HG03103 (cell line): ENCODE results near the gene MEP1B.
"Not testable (repeated sequence)": the region's sequence is repeated elsewhere in the genome, so short reads cannot be mapped to it uniquely, and the experiment has no call there.

Source experiments
- ATAC-seq: cut with Tn5 transposase; IDR thresholded peaks from one replicate; pipeline ENCODE4 v1.9.1; 2021; ENCODE audit warnings: low read depth; ENCODE audit not compliant: unreplicated experiment

MEP1B gene

GRCh38 chr18:32208577-32208976 lies 18.7 kb downstream of the MEP1B start:
- ATAC-seq: no peak

GRCh38 chr18:32209685-32210445 lies 20.0 kb downstream of the MEP1B start:
- no peak for ATAC-seq

GRCh38 chr18:32213693-32214092 lies 23.9 kb downstream of the MEP1B start:
- no peak for ATAC-seq

DNA sequence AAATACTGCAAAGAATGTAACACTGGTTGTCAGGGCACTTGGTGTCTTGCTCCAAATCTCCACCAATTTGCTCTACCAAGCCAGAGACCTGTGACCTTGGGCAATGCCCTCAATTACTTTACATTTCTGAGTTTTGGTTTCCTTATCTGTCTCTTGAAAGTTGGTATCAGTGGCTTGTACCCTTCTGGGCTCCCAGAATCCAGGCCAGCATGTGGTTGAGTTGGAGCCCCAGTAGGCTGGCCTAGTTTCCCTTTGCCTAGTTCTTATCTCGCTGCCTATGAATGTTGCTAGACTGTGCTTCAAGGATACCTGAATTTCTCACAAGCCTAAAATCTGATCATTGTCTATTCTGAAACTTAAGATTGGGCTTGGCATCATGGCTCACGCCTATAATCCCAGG lies 26.6 kb downstream of the MEP1B start:
- no peak for ATAC-seq

GRCh38 chr18:32219431-32220018 lies 29.7 kb downstream of the MEP1B start:
- no peak for ATAC-seq

GRCh38 chr18:32233348-32233747 lies 43.5 kb downstream of the MEP1B start:
- ATAC-seq: not testable (repeated sequence)

- ATAC-seq: no peak
These were observed 47.2 kb downstream of the MEP1B start for GRCh38 chr18:32237049-32237448.

GRCh38 chr18:32238635-32239268 lies 48.9 kb downstream of the MEP1B start:
- ATAC-seq: no peak

DNA sequence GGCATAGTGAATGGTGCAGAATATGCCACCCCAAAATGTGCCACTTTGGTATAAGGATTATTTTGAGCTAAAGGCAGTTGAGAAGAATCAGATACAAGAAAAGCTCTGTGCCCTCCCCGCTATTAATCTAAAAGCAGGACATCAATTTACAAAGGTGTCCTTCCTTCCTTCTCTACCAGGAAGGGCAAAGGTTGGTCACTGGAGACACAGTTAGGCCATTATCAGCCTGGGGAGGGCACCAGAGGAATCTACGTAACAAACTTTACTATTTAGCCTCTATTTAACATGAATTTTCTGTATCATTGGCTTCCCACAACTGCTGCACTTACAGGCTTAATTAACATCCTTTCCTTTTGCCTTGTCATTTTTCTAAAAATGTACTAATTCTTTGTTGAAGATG lies 52.6 kb downstream of the MEP1B start:
- no peak for ATAC-seq

DNA sequence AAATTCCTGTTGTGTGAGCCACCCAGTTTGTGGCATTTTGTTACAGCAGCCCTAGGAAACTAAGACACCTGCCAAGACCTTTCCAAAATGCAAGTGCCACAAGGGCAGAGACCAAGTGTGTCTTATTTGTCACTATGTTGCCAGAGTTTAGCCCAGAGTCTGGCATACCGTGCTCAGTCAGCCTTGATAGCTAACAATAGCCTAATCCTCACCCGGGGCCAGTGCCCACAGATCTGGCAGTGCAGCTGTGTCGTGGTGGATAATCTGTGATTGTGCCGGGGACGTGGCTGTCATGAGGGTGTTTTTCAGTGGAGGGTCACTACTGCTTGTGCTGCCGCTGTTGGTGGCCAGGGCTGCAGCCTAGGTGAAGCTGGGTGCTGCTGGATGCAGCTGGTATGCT lies 53.5 kb downstream of the MEP1B start:
- no peak for ATAC-seq

- no peak for ATAC-seq
These were observed 55.0 kb downstream of the MEP1B start for GRCh38 chr18:32244881-32245280.

GRCh38 chr18:32249147-32249929 lies 59.5 kb downstream of the MEP1B start:
- ATAC-seq: no peak

DNA sequence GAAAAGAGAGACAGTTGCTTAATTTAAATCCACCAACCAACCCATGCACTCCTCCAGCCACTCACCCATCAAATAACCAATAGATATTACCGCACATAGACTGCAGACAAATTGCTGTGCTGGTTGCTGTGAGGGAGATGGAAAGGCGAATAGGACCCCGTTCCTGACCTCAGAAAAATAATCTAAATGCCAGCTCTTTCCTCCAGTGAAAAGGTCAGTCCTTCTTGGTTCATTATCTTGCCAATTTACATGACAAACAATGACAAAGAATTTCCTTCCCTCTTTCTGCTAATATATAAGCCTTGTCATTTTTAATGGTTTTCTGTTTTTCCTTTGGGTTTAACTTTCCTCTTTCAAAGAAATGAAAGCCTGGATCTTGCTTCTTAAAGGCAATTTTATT lies 61.6 kb downstream of the MEP1B start:
- ATAC-seq: no peak

- ATAC-seq: no peak
These were observed 62.5 kb downstream of the MEP1B start for GRCh38 chr18:32252141-32252860.

DNA sequence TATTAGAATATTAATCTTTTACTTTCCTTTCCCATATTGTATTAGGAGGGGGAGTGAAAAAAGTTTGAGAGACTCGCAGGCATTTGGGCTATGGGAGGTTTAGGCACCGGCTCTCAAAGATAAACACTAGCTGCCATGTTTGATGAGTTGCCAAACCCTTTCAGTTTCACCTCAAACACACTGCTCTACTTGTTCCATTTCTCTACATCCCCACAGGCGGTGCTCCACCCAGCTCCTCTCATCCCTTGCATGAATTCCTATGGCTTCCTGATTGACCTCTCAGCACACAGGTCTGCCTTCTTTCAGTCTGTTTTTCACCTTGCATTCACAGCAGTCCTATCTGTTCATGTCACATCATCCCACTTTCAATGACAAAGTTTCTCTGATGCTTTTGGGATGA lies 65.7 kb downstream of the MEP1B start:
- ATAC-seq: no peak

- ATAC-seq: no peak
These were observed 67.4 kb downstream of the MEP1B start for GRCh38 chr18:32257084-32257785.

DNA sequence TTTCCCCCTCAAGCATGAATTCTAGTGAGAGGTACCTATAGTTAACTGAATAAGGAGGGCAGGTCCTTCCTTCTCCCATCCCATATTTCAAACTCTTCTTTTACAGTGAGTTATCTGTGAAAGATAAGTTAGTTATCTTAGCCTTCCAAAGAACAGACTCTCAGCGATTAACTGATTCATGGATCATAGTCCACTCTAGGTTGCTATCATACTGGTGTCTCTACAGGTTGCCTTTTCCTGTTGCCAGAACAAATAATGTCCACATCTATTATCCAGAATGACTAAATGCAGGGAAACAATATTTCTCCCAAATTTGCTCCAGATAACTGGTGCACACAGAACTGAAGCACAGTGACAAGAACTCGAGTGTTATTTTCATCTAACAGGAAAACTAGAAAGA lies 68.3 kb downstream of the MEP1B start:
- no peak for ATAC-seq

- peak; percentile 56 for ATAC-seq
These were observed 68.8 kb downstream of the MEP1B start for GRCh38 chr18:32258558-32259204.

DNA sequence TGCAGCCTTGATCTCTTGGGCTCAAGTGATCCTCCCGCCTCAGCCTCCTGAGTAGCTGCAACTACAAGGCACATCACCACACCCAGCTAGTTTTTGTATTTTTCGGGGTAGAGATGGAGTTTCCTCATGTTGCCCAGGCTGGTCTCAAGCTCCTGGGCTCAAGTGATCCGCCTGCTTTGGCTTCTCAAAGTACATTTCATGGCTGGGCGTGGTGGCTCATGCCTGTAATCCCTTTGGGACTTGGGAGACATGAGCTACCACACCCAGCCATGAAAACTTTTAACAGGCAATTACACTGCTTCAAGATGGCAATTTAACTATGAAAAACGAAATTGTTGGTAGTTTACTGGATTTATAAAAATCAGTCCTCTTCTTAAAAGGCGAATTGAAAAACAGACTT lies 69.7 kb downstream of the MEP1B start:
- no peak for ATAC-seq
